ENCODE measurements around the gene CEP112.
"Not testable (repeated sequence)": the region's sequence is repeated elsewhere in the genome, so short reads cannot be mapped to it uniquely, and the experiment has no call there.

Gene CEP112

DNA sequence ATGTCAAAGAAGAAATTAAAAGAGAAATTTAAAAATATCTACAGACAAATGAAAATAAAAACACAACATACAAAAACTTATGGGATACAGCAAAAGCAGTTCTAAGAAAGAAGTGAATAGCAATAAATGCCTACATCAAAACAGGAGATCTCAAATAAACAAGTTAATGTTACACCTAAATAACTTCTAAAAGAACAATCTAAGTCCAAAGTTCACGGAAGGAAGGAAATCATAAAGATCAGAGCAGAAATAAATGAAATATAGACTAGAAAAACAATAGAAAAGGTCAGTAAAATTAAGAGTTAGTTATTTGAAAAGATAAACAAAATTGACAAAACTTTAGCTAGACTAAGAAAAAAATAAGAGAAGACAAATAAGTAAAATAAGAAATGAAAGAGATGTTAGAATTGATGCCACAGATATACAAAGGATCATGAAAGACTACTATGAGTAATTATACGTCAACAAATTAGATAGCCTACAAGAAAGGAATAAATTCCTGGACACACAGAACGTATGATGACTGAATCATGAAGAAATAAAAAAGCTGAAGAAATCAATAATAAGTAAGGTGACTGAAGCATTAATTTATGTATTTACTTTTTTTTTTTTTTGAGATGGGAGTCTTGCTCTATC, 100.4 kb downstream of the CEP112 start:
- no peak for DNase-seq (ENCODE audit: low read depth)
- in situ Hi-C loops (cut with HindIII; ENCODE audit: low sequenced_read_pairs), result no loop called here
- TF ChIP-seq, protein P1, sequence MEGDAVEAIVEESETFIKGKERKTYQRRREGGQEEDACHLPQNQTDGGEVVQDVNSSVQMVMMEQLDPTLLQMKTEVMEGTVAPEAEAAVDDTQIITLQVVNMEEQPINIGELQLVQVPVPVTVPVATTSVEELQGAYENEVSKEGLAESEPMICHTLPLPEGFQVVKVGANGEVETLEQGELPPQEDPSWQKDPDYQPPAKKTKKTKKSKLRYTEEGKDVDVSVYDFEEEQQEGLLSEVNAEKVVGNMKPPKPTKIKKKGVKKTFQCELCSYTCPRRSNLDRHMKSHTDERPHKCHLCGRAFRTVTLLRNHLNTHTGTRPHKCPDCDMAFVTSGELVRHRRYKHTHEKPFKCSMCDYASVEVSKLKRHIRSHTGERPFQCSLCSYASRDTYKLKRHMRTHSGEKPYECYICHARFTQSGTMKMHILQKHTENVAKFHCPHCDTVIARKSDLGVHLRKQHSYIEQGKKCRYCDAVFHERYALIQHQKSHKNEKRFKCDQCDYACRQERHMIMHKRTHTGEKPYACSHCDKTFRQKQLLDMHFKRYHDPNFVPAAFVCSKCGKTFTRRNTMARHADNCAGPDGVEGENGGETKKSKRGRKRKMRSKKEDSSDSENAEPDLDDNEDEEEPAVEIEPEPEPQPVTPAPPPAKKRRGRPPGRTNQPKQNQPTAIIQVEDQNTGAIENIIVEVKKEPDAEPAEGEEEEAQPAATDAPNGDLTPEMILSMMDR (IDR thresholded peaks at IDR 0.05; ENCODE audit: low read depth, low read length, missing control alignments), result no peak
- H3K4me3 ChIP-seq (ENCODE audit: low read depth, low read length), result no peak overlapping the region

DNA sequence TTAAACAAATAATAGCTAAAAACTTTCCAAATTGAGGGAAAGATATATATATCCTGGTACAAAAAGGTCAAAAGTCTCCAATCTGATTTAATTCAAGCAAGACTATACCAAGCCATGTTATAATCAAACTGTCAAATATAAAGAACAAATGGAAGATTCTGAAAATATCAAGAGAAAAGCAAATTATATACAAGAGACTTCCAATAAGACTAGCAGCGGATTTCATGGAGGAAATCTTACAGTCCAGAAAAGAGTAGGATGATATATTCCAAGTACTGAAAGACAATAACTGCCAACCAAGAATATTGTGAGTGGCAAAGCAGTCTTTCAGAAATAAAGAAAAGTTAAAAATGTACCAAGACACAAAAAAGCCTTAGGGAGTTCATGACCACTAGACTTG, 102.2 kb downstream of the CEP112 start:
- in situ Hi-C loops (cut with HindIII; ENCODE audit: low sequenced_read_pairs), result no loop called here
- no peak overlapping the region for H3K4me3 ChIP-seq (ENCODE audit: low read depth, low read length)
- no peak for DNase-seq (ENCODE audit: low read depth)
- TF ChIP-seq, protein P1 (IDR thresholded peaks at IDR 0.05; ENCODE audit: low read depth, low read length, missing control alignments), result no peak

DNA sequence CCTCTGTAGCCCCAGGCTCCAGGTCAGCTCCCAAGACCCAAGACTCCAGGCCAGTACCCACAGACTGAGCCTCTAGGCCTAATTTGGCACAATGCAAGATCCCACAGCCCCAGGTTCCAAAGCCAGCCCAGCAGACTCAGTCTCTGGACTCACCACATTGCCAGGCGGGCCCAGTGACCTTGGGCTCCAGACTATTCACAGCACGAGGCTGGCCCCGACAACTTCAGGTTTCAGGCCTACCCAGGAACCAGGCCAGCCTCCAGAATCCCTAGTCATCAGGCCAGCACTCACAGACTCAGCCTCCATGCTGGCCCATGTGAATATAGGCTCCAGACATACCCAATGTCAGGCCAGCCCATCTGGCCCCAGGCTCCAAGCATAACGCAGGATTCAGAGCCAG, 103.8 kb downstream of the CEP112 start:
- H3K4me3 ChIP-seq (ENCODE audit: low read depth, low read length), result no peak overlapping the region
- in situ Hi-C loops (cut with HindIII; ENCODE audit: low sequenced_read_pairs), result no loop called here
- DNase-seq (ENCODE audit: low read depth), result no peak
- TF ChIP-seq, protein P1 (IDR thresholded peaks at IDR 0.05; ENCODE audit: low read depth, low read length, missing control alignments), result no peak

DNA sequence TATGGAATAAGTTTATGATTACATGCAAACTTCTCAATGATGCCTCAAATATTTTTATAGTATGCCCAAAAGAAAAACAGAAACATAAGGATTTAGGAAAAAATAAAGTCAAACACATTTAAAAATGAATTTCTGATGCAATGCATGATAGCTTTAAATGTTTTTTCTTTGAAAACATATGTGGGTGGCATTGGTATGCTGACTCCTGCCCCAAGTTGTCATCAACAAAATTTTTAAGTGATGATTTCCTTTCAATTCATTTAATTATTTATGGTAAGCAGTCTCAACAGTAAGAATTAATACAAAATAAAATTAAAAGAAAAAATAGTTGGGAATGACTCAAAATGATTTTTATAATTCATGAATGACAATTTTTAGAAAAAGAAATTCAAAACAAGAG, 104.9 kb downstream of the CEP112 start:
- DNase-seq (ENCODE audit: low read depth), result no peak
- TF ChIP-seq, protein P1 (IDR thresholded peaks at IDR 0.05; ENCODE audit: low read depth, low read length, missing control alignments), result no peak
- in situ Hi-C loops (cut with HindIII; ENCODE audit: low sequenced_read_pairs), result no loop called here
- no peak overlapping the region for H3K4me3 ChIP-seq (ENCODE audit: low read depth, low read length)

DNA sequence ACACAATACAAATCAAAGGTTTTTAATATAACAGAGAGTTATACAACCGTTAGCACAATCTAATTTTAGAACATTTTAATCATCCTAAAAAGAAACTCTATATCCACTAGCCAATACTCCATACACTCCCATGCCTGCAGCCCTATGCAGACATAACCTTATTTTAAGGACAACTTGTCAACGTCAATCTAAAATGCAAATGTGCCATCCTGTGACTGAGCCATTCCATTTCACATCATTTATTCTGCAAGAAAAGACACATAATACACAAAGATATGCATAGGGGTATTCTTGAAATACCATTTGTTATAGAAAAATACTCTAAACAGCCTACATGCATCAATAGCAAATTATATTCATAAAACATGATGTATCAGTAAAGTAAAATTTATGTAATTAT, 106.7 kb downstream of the CEP112 start:
- TF ChIP-seq, protein P1 (IDR thresholded peaks at IDR 0.05; ENCODE audit: low read depth, low read length, missing control alignments), result no peak
- in situ Hi-C loops (cut with HindIII; ENCODE audit: low sequenced_read_pairs), result no loop called here
- DNase-seq (ENCODE audit: low read depth), result no peak
- H3K4me3 ChIP-seq (ENCODE audit: low read depth, low read length), result no peak overlapping the region

DNA sequence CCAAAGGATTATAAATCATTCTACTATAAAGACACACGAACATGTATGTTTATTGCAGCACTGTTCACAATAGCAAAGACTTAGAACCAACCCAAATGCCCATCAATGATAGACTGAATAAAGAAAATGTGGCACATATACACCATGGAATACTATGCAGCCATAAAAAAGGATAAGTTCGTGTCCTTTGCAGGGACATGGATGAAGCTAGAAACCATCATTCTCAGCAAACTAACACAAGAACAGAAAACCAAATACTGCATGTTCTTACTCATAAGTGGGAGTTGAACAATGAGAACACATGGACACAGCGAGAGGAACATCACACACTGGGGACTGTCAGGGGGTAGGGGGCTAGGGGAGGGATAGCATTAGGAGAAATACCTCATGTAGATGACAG, 111.3 kb downstream of the CEP112 start:
- DNase-seq (ENCODE audit: low read depth); in situ Hi-C loops (cut with HindIII; ENCODE audit: low sequenced_read_pairs); H3K4me3 ChIP-seq (ENCODE audit: low read depth, low read length): not testable (repeated sequence)

DNA sequence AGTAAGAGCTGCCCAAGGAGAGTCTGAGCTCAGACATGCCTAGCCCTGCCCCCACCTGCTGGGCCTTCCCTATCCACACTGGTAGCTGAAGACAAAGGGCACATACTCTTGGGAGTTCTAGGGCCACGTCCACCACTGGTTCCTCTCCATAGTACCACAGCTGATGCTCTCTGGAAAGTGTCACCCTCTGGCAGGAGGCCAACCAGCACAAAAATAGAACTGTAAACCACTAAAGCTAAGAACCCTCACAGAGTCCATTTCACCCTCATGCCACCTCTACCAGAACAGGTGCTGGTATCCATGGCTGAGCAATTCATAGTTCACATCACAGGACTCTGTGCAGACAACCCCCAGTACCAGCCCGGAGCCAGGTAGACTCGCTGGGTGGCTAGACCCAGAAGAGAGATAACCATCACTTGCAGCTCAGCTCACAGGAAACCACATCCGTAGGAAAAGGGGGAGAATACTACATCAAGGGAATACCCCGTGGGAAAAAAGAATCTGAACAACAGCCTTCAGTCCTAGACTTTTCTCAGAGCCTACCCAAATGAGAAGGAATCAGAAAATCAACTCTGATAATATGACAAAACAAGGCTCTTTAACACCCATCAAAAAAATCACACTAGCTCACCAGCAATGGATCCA, 115.3 kb downstream of the CEP112 start:
- DNase-seq (ENCODE audit: low read depth), result no peak
- TF ChIP-seq, protein P1 (IDR thresholded peaks at IDR 0.05; ENCODE audit: low read depth, low read length, missing control alignments), result no peak
- H3K4me3 ChIP-seq (ENCODE audit: low read depth, low read length), result no peak overlapping the region
- in situ Hi-C loops (cut with HindIII; ENCODE audit: low sequenced_read_pairs), result no loop called here

Measured in astrocyte of the cerebellum (primary cell).